HCT116 (cell line): Measurements from ENCODE around the gene CD19. TPM values are rescaled to one million over a fixed set of nuclear protein-coding genes. Genes with fewer than 3 reads are reported as not detected.

Experiments used
- ATAC-seq: fragments of 200-7000 bp; cut with Tn5 transposase; 2 replicates; pipeline ENCODE4 v1.9.1; 2020; ENCODE audit warnings: mild to moderate bottlenecking, moderate library complexity
- BruUV-seq: library from RNA; stranded (reverse); fragments of 400-500 nt; replicated peaks from 2 replicates; lab custom pipeline; 2021; lab: Mats Ljungman, UMichigan
- CTCF ChIA-PET: fragments of 300-600 bp; sonication (Branson Sonifier 250); formaldehyde crosslinking; loops from one replicate; lab custom pipeline; 2021; ENCODE audit warnings: antibody characterized with exemption; lab: Charles Lee
- POLR2A ChIA-PET: fragments of 300-600, 350-600 bp; sonication (Branson Sonifier 250); formaldehyde crosslinking; loops from one replicate; lab custom pipeline; 2021; ENCODE audit warnings: antibody characterized with exemption; lab: Charles Lee
- RAD21 ChIA-PET, 2 experiments: fragments of 300-600 bp; sonication (Branson Sonifier 250); formaldehyde crosslinking; loops; one replicate each; lab custom pipeline; 2023; ENCODE audit warnings: low total read pairs in 2 of 2; ENCODE audit not compliant: uncharacterized antibody in 2 of 2, unreplicated experiment in 2 of 2, low non-redundant PET in 1 of 2; lab: Charles Lee
- DNase-seq: peaks from one replicate; pipeline ENCODE4 v3.0.0-alpha.2; 2010; ENCODE audit warnings: low read depth, low spot score
- H2AFZ ChIP-seq: fragments of 200-600 bp; shearing (Covaris generic), sonication (generic); 2 replicates; pipeline ENCODE4 v1.6.1; 2017; ENCODE audit warnings: low read depth, mixed run types, mixed read lengths, antibody characterized with exemption, low read length; ENCODE audit not compliant: poor library complexity, severe bottlenecking
- H3K27ac ChIP-seq: 2 replicates; pipeline ENCODE4 v1.5.1; 2012; ENCODE audit warnings: low read depth, low read length
- H3K27me3 ChIP-seq: fragments of 200-600 bp; sonication (generic); 2 replicates; pipeline ENCODE4 v1.6.1; 2016; ENCODE audit warnings: mixed run types, low read length, mixed read lengths; ENCODE audit not compliant: insufficient read depth
- H3K36me3 ChIP-seq, 2 experiments: fragments of 200-500 bp in 1 of 2; fragments of 200-600 bp in 1 of 2; sonication (Bioruptor generic) in 1 of 2; sonication (generic) in 1 of 2; 2 replicates each; pipeline versions ENCODE4 v1.5.1 to v1.6.1; 2014 to 2016; ENCODE audit warnings: low read length in 2 of 2, inconsistent platforms in 1 of 2, mixed read lengths in 1 of 2, mixed run types in 1 of 2; ENCODE audit not compliant: insufficient read depth in 2 of 2, control insufficient read depth in 1 of 2
- H3K4me1 ChIP-seq, 2 experiments: fragments of 200-600 bp in 1 of 2; sonication (generic) in 1 of 2; 2 replicates each; pipeline versions ENCODE4 v1.5.1 to v1.6.1; 2012 to 2017; ENCODE audit warnings: low read length in 2 of 2, inconsistent platforms in 1 of 2, mild to moderate bottlenecking in 1 of 2, mixed read lengths in 1 of 2, mixed run types in 1 of 2, moderate library complexity in 1 of 2; ENCODE audit not compliant: insufficient read depth in 2 of 2, control insufficient read depth in 1 of 2
- H3K4me2 ChIP-seq: fragments of 200-600 bp; sonication (generic); 2 replicates; pipeline ENCODE4 v1.6.1; 2017; ENCODE audit warnings: mixed run types, low read length, mixed read lengths
- H3K4me3 ChIP-seq, 2 experiments: fragments of 200-600 bp in 1 of 2; sonication (generic) in 1 of 2; replicated peaks in 1 of 2; 2 replicates each; pipeline ENCODE4 v1.5.1; 2011 to 2016; ENCODE audit warnings: low read length in 2 of 2, control low read depth in 1 of 2, low read depth in 1 of 2, mild to moderate bottlenecking in 1 of 2, mixed read lengths in 1 of 2, mixed run types in 1 of 2
- H3K79me2 ChIP-seq: fragments of 200-600 bp; sonication (generic); 2 replicates; pipeline ENCODE4 v1.6.1; 2017; ENCODE audit warnings: mild to moderate bottlenecking, mixed run types, low read length, moderate library complexity, mixed read lengths; ENCODE audit not compliant: insufficient read depth
- H3K9ac ChIP-seq: fragments of 200-600 bp; sonication (generic); 2 replicates; pipeline ENCODE4 v1.6.1; 2016; ENCODE audit warnings: low read length, mixed read lengths
- H3K9me2 ChIP-seq: fragments of 200-600 bp; sonication (generic), shearing (Covaris generic); 2 replicates; pipeline ENCODE4 v1.6.1; 2017; ENCODE audit warnings: mixed run types, mild to moderate bottlenecking, moderate library complexity; ENCODE audit not compliant: insufficient read depth
- H3K9me3 ChIP-seq, 2 experiments: fragments of 200-500 bp in 1 of 2; fragments of 200-600 bp in 1 of 2; sonication (Bioruptor generic) in 1 of 2; sonication (generic) in 1 of 2; 2 replicates each; pipeline ENCODE4 v1.6.1; 2014 to 2017; ENCODE audit warnings: low read length in 2 of 2, mixed read lengths in 2 of 2, inconsistent platforms in 1 of 2, low read depth in 1 of 2, mild to moderate bottlenecking in 1 of 2, mixed run types in 1 of 2, moderate library complexity in 1 of 2; ENCODE audit not compliant: control insufficient read depth in 1 of 2, insufficient read depth in 1 of 2
- H4K20me1 ChIP-seq: fragments of 200-600 bp; sonication (generic), shearing (Covaris generic); 2 replicates; pipeline ENCODE4 v1.6.1; 2017; ENCODE audit warnings: mixed run types, mild to moderate bottlenecking, moderate library complexity; ENCODE audit not compliant: insufficient read depth
- ATF3 ChIP-seq: IDR thresholded peaks from 2 replicates; pipeline ENCODE4 v1.6.1; 2012
- CTCF ChIP-seq, 3 experiments: fragments of 200-600 bp in 1 of 3; sonication (generic) in 1 of 3; IDR thresholded peaks in 2 of 3; conservative IDR thresholded peaks in 1 of 3; 2 replicates each; pipeline ENCODE4 v1.5.1; 2012 to 2017; ENCODE audit warnings: low read depth in 2 of 3, low read length in 2 of 3, antibody characterized with exemption in 1 of 3, borderline replicate concordance in 1 of 3, control low read depth in 1 of 3, mild to moderate bottlenecking in 1 of 3, mixed read lengths in 1 of 3, mixed run types in 1 of 3, moderate library complexity in 1 of 3; ENCODE audit not compliant: insufficient read depth in 1 of 3
- EGR1 ChIP-seq: IDR thresholded peaks from 2 replicates; pipeline ENCODE4 v1.6.1; 2012; ENCODE audit warnings: low read depth
- ELF1 ChIP-seq: IDR thresholded peaks from 2 replicates; pipeline ENCODE4 v1.6.1; 2012; ENCODE audit warnings: low read depth, borderline replicate concordance
- EZH2 ChIP-seq: fragments of 200-600 bp; sonication (generic); IDR thresholded peaks from 2 replicates; pipeline ENCODE4 v1.6.1; 2017; ENCODE audit warnings: antibody characterized with exemption, mixed run types
- JUND ChIP-seq: IDR thresholded peaks from 2 replicates; pipeline ENCODE4 v1.6.1; 2012
- MAX ChIP-seq: IDR thresholded peaks from 2 replicates; pipeline ENCODE4 v1.6.1; 2012
- POLR2A ChIP-seq: IDR thresholded peaks from 2 replicates; pipeline ENCODE4 v1.7.0; 2011; ENCODE audit warnings: borderline replicate concordance; ENCODE audit not compliant: insufficient read depth, insufficient read length; ENCODE audit errors: extremely low read depth
- POLR2AphosphoS5 ChIP-seq: IDR thresholded peaks from 2 replicates; pipeline ENCODE4 v1.6.1; 2011; ENCODE audit warnings: mild to moderate bottlenecking, low read depth, low read length, moderate library complexity
- RAD21 ChIP-seq: IDR thresholded peaks from 2 replicates; pipeline ENCODE4 v1.6.1; 2012; ENCODE audit warnings: low read depth, mild to moderate bottlenecking
- SIN3A ChIP-seq: IDR thresholded peaks from 2 replicates; pipeline ENCODE4 v1.6.1; 2012; ENCODE audit warnings: low read depth
- SP1 ChIP-seq: IDR thresholded peaks from 2 replicates; pipeline ENCODE4 v1.6.1; 2012; ENCODE audit warnings: low read depth
- SRF ChIP-seq: IDR thresholded peaks from 2 replicates; pipeline ENCODE4 v1.6.1; 2012; ENCODE audit warnings: low read depth
- TCF7L2 ChIP-seq: IDR thresholded peaks from 2 replicates; pipeline ENCODE4 v1.7.0; 2011; ENCODE audit warnings: borderline replicate concordance, inconsistent platforms; ENCODE audit not compliant: insufficient read depth, insufficient read length; ENCODE audit errors: extremely low read depth
- YY1 ChIP-seq: IDR thresholded peaks from 2 replicates; pipeline ENCODE4 v1.6.1; 2011; ENCODE audit warnings: low read length, low read depth, moderate library complexity, mild to moderate bottlenecking; ENCODE audit not compliant: insufficient replicate concordance; ENCODE audit errors: extremely low read depth
- ZBTB33 ChIP-seq: IDR thresholded peaks from 2 replicates; pipeline ENCODE4 v1.6.1; 2011; ENCODE audit warnings: mild to moderate bottlenecking, low read length, moderate library complexity; ENCODE audit not compliant: insufficient replicate concordance; ENCODE audit errors: extremely low read depth
- intact Hi-C: fragments of 100-400 bp; cut with micrococcal nuclease; formaldehyde crosslinking; loops from 2 replicates; pipeline ENCODE4 v1.10.0; 2022
- total RNA-seq: library from RNA; stranded (reverse); gene quantifications from one replicate; pipeline ENCODE4 v1.2.1, GENCODE V29; 2021; ENCODE audit not compliant: unreplicated experiment
- TF ChIP-seq, protein P1 (sequence below): IDR thresholded peaks from 2 replicates; pipeline ENCODE4 v1.6.1; 2012; ENCODE audit warnings: low read depth

CD19 gene
- total RNA-seq, 1 experiment from 2014 or later = 0.27 TPM

GRCh38 chr16:28891964-28892890 is 39.5 kb upstream of the CD19 start:
- no peak overlapping the region for H3K9ac ChIP-seq
- ChIA-PET CTCF (no interaction called here), RAD21 (no interaction called here), POLR2A (no interaction called here)
- no peaks in the 10 kb centered on the region for H3K79me2 ChIP-seq
- TF ChIP-seq RAD21 (no peak), TCF7L2 (no peak), SRF (no peak), JUND (no peak), CTCF (IDR thresholded peaks at IDR 0.05 in 2 of 3, conservative IDR thresholded peaks at IDR 0.05 in 1 of 3; ENCODE audit: borderline replicate concordance in 1 of 3, insufficient read depth in 1 of 3, low read depth in 2 of 3, low read length in 2 of 3) (no peak), ATF3 (no peak), SP1 (no peak), POLR2AphosphoS5 (no peak), YY1 (no peak), POLR2A (no peak), EZH2 (no peak), ELF1 (no peak), MAX (no peak), EGR1 (no peak), ZBTB33 (no peak), SIN3A (no peak)
- TF ChIP-seq, protein P1, sequence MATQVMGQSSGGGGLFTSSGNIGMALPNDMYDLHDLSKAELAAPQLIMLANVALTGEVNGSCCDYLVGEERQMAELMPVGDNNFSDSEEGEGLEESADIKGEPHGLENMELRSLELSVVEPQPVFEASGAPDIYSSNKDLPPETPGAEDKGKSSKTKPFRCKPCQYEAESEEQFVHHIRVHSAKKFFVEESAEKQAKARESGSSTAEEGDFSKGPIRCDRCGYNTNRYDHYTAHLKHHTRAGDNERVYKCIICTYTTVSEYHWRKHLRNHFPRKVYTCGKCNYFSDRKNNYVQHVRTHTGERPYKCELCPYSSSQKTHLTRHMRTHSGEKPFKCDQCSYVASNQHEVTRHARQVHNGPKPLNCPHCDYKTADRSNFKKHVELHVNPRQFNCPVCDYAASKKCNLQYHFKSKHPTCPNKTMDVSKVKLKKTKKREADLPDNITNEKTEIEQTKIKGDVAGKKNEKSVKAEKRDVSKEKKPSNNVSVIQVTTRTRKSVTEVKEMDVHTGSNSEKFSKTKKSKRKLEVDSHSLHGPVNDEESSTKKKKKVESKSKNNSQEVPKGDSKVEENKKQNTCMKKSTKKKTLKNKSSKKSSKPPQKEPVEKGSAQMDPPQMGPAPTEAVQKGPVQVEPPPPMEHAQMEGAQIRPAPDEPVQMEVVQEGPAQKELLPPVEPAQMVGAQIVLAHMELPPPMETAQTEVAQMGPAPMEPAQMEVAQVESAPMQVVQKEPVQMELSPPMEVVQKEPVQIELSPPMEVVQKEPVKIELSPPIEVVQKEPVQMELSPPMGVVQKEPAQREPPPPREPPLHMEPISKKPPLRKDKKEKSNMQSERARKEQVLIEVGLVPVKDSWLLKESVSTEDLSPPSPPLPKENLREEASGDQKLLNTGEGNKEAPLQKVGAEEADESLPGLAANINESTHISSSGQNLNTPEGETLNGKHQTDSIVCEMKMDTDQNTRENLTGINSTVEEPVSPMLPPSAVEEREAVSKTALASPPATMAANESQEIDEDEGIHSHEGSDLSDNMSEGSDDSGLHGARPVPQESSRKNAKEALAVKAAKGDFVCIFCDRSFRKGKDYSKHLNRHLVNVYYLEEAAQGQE = no peak
- H3K4me1 ChIP-seq = peaks cover 0 to 3% of the 10 kb centered on the region in 2 experiments; a peak in 2 of 4 replicates
- no peaks in the 10 kb centered on the region; a peak in 1 of 4 replicates for H3K36me3 ChIP-seq
- no peak overlapping the region for H3K27ac ChIP-seq
- ATAC-seq = no peak
- H3K9me3 ChIP-seq = no peaks in the 10 kb centered on the region
- no peak overlapping the region for H3K4me3 ChIP-seq
- H3K27me3 ChIP-seq = no peaks in the 10 kb centered on the region
- intact Hi-C loops = no loop called here
- no peak overlapping the region for H2AFZ ChIP-seq
- H3K4me2 ChIP-seq = no peak overlapping the region
- no peak for DNase-seq
- H3K9me2 ChIP-seq = no peaks in the 10 kb centered on the region
- no TSS peak for BruUV-seq
- H4K20me1 ChIP-seq = no peaks in the 10 kb centered on the region
